HFFc6 (cell line): ENCODE measurements around the gene LRRC8C. TPM values are rescaled to one million over a fixed set of nuclear protein-coding genes. Genes with fewer than 3 reads are reported as not detected.
"Not testable (repeated sequence)": the region's sequence is repeated elsewhere in the genome, so short reads cannot be mapped to it uniquely, and the experiment has no call there.

Experiments used
- DNase-seq: peaks from one replicate; pipeline ENCODE4 v3.0.0-alpha.2; 2018
- H3K27ac Mint-ChIP-seq: 2 replicates; pipeline ENCODE4 v1.8.0; 2020; ENCODE audit warnings: mild to moderate bottlenecking, mixed read lengths
- H3K27me3 Mint-ChIP-seq: 2 replicates; pipeline ENCODE4 v1.8.0; 2021; ENCODE audit warnings: mild to moderate bottlenecking, moderate library complexity, mixed read lengths; ENCODE audit not compliant: insufficient read depth
- H3K36me3 Mint-ChIP-seq: 2 replicates; pipeline ENCODE4 v1.8.0; 2021; ENCODE audit warnings: low read depth, mixed read lengths
- H3K4me1 Mint-ChIP-seq: 2 replicates; pipeline ENCODE4 v1.8.0; 2020; ENCODE audit warnings: low read depth, mixed read lengths
- H3K4me3 Mint-ChIP-seq: 2 replicates; pipeline ENCODE4 v1.8.0; 2020; ENCODE audit warnings: mild to moderate bottlenecking, moderate library complexity, mixed read lengths
- H3K9me3 Mint-ChIP-seq: 2 replicates; pipeline ENCODE4 v1.8.0; 2020; ENCODE audit warnings: mild to moderate bottlenecking, mixed read lengths
- total RNA-seq, 6 experiments: library from RNA; stranded (reverse); fragmentation: NEBNext Ultra II Directional; extraction: Animal tissue kit (Norgen Biotek cat#: 25700); gene quantifications; 2 replicates in 1 of 6; 3 replicates in 5 of 6; pipeline ENCODE4 v1.2.3, GENCODE V29; 2021
- TF ChIP-seq, protein P1 (sequence below): fragments of 200-600 bp; sonication (generic); IDR thresholded peaks from 2 replicates; pipeline ENCODE4 v1.5.0; 2021; ENCODE audit warnings: antibody characterized with exemption, mild to moderate bottlenecking

Gene LRRC8C
- total RNA-seq, 6 experiments from 2014 or later, result 5.0 to 13.7 (median 10.9) TPM

DNA sequence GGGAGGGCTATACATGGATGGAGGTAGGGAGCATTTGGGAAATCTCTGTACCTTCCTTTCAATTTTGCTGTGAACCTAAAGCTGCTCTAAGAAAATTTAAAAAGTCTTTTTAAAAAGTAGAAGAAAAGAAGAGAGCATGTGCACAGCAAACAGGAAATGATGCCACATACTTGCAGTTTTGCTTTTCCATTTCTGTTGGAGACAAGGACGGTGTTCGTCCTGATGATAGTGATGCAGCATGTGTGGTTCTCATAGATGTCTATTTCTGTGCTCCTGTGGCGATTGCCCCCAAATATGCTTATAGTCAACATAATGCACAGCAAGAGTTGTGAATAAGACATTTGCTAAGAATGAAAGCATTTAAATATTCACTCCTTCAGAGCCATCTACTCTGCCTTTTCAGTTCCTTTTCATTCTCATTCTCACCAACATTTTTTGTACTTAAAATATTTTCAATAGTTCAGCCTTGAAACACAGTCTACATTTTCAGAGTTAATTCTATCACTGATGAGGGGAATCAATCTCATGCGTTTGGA is 66.6 kb downstream of the LRRC8C start:
- DNase-seq, result no peak
- TF ChIP-seq, protein P1, sequence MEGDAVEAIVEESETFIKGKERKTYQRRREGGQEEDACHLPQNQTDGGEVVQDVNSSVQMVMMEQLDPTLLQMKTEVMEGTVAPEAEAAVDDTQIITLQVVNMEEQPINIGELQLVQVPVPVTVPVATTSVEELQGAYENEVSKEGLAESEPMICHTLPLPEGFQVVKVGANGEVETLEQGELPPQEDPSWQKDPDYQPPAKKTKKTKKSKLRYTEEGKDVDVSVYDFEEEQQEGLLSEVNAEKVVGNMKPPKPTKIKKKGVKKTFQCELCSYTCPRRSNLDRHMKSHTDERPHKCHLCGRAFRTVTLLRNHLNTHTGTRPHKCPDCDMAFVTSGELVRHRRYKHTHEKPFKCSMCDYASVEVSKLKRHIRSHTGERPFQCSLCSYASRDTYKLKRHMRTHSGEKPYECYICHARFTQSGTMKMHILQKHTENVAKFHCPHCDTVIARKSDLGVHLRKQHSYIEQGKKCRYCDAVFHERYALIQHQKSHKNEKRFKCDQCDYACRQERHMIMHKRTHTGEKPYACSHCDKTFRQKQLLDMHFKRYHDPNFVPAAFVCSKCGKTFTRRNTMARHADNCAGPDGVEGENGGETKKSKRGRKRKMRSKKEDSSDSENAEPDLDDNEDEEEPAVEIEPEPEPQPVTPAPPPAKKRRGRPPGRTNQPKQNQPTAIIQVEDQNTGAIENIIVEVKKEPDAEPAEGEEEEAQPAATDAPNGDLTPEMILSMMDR, result no peak
- Mint-ChIP-seq H3K27ac (no peak overlapping the region), H3K4me3 (no peak overlapping the region), H3K27me3 (peaks cover 2% of the 10 kb centered on the region; the same call in 1 of the 2 replicates), H3K36me3 (peaks cover 8% of the 10 kb centered on the region; the same call in 1 of the 2 replicates), H3K4me1 (peaks cover 22% of the 10 kb centered on the region), H3K9me3 (no peaks in the 10 kb centered on the region)

DNA sequence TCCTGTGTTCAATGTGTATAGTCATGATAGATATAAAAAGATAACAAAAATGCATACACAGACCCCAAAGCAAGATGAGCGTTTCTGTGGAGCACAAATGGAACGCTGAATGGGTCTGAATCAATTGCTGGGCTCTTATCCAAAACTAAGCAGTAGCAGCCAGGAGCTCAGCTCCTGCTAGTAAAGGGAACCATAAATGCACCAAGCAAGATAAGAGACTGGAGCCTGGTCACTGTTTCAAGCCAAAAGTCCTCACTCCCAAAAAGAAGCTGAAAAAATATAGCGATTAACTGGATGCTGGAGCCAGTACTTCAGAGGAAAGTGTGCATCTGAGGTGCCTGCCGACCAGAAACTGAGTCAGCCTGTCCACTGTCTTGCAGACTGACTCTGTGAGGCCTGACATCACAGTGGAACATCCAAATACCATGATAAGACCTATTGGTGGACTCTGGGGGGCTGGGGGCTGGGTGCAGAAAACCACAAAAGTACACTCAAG is 68.9 kb downstream of the LRRC8C start:
- H3K27me3 Mint-ChIP-seq, result peaks cover 2% of the 10 kb centered on the region; the same call in 1 of the 2 replicates
- no peak overlapping the region for H3K4me3 Mint-ChIP-seq
- peaks cover 22% of the 10 kb centered on the region for H3K4me1 Mint-ChIP-seq
- TF ChIP-seq, protein P1, result no peak
- H3K36me3 Mint-ChIP-seq, result peaks cover 8% of the 10 kb centered on the region; the same call in 1 of the 2 replicates
- H3K27ac Mint-ChIP-seq, result no peak overlapping the region
- no peaks in the 10 kb centered on the region for H3K9me3 Mint-ChIP-seq
- no peak for DNase-seq

DNA sequence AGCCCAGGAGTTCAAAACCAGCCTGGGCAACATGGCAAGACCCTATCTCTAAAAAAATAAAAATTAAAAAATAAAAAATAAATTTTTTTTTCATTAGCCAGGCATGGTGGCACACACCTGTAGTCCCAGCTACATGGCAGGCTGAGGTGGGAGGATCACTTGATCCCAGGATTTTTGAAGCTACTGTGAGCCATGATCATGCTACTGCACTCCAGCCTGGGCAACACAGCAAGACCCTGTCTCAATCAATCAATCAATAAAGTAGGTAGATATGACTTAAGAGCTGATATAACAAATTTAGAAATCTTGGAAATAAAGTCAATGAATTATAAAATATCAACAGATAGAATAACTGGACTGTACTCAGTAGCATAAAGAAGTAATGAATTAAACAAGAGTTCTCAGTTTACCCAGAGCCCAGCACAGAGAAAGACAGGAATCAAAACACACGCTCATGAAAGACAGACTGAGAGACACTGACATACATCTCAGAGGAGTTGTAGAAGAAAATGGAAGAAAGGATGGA is 69.7 kb downstream of the LRRC8C start:
- no peak overlapping the region for H3K4me3 Mint-ChIP-seq
- H3K9me3 Mint-ChIP-seq, result no peaks in the 10 kb centered on the region
- no peak for DNase-seq
- H3K27ac Mint-ChIP-seq, result no peak overlapping the region
- peaks cover 14% of the 10 kb centered on the region for H3K4me1 Mint-ChIP-seq
- peaks cover 2% of the 10 kb centered on the region; the same call in 1 of the 2 replicates for H3K27me3 Mint-ChIP-seq
- H3K36me3 Mint-ChIP-seq, result peaks cover 8% of the 10 kb centered on the region; the same call in 1 of the 2 replicates
- TF ChIP-seq, protein P1, result no peak

DNA sequence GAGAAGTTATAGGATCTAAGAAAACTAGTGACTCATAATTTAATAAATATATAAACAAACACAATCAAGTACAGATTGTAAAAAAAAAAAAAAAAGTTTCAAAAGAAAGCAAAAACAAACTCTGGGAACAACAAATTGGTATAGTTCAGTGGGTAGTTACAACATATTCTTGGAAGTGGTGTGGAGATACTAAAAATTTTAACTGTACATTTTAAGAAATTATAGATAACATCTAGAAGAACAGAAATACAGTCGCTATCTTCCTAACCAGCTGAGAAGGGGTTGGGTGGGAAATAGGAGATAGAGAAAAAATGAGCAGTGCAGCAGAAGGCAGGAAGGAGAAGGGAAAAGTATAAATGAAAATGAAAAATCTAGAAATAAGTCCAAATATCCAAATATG is 70.5 kb downstream of the LRRC8C start:
- Mint-ChIP-seq H3K27ac (no peak overlapping the region), H3K9me3 (no peaks in the 10 kb centered on the region), H3K4me1 (peaks cover 7% of the 10 kb centered on the region), H3K4me3 (no peak overlapping the region), H3K36me3 (peaks cover 8% of the 10 kb centered on the region; the same call in 1 of the 2 replicates), H3K27me3 (peaks cover 2% of the 10 kb centered on the region; the same call in 1 of the 2 replicates)
- DNase-seq, result no peak
- TF ChIP-seq, protein P1, result no peak

DNA sequence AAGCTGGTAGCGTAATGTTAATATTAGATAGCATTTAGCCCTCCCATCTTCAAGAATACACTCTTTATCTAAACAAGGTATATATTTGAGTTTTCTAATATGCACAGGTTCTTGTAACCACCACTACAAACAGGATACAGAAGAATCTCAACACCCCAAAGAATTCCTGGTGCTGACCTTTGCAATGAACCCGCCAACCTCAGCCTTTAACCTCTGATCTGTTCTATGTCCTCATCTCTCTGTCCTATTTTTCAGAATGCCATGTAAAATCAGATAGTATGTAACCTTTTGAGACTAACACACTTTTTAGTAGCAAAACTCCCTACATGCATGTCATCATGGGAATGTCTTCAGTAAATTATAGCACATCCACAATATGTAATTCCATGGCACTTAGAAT is 71.1 kb downstream of the LRRC8C start:
- H3K4me3 Mint-ChIP-seq, result no peak overlapping the region
- TF ChIP-seq, protein P1, result no peak
- peaks cover 2% of the 10 kb centered on the region; the same call in 1 of the 2 replicates for H3K27me3 Mint-ChIP-seq
- H3K36me3 Mint-ChIP-seq, result peaks cover 12% of the 10 kb centered on the region
- H3K4me1 Mint-ChIP-seq, result peaks cover 7% of the 10 kb centered on the region
- no peak overlapping the region for H3K27ac Mint-ChIP-seq
- H3K9me3 Mint-ChIP-seq, result no peaks in the 10 kb centered on the region
- DNase-seq, result no peak

DNA sequence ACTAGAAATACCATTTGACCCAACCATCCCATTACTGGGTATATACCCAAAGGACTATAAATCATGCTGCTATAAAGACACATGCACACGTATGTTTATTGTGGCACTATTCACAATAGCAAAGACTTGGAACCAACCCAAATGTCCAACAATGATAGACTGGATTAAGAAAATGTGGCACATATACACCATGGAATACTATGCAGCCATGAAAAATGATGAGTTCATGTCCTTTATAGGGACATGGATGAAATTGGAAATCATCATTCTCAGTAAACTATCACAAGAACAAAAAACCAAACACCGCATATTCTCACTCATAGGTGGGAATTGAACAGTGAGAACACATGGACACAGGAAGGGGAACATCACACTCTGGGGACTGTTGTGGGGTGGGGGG is 72.0 kb downstream of the LRRC8C start:
- not testable (repeated sequence) for DNase-seq, H3K9me3 Mint-ChIP-seq, H3K27me3 Mint-ChIP-seq, H3K4me3 Mint-ChIP-seq, H3K4me1 Mint-ChIP-seq, H3K27ac Mint-ChIP-seq
- H3K36me3 Mint-ChIP-seq, result peaks cover 13% of the 10 kb centered on the region
